Body of pancreas (tissue), 4 donors: ENCODE data around the gene PLCB3. TPM values are rescaled to one million over a fixed set of nuclear protein-coding genes. Genes with fewer than 3 reads are reported as not detected.
A peak's percentile ranks its signal among the peaks of the same experiment; 100 is the strongest.

ENCODE experiments used
- ATAC-seq: fragments of 150-250 bp; one replicate; pipeline ENCODE4 v1.9.1; 2016
- DNase-seq, 4 donors: peaks; one replicate each; pipeline ENCODE4 v3.0.0-alpha.2; 2019
- H3K27ac ChIP-seq, 4 donors: fragments of 200-600 bp; sonication (generic); 1 replicate in 3 of 4; 2 replicates in 1 of 4; pipeline versions ENCODE4 v1.5.1 to v1.6.1; 2016 to 2019; ENCODE audit warnings: mild to moderate bottlenecking in 1 of 4, mixed read lengths in 1 of 4, moderate library complexity in 1 of 4
- H3K27me3 ChIP-seq, 2 donors: fragments of 200-600 bp; sonication (generic); one replicate each; pipeline ENCODE4 v1.6.0; 2016; ENCODE audit warnings: mild to moderate bottlenecking in 1 of 2
- H3K36me3 ChIP-seq, 2 donors: fragments of 200-600 bp; sonication (generic); replicated peaks in 1 of 2; 2 replicates each; pipeline ENCODE4 v1.5.1; 2016; ENCODE audit warnings: low read depth in 2 of 2; ENCODE audit not compliant: insufficient read depth in 1 of 2
- H3K4me1 ChIP-seq: fragments of 200-600 bp; sonication (generic); one replicate; pipeline ENCODE4 v1.6.0; 2016
- H3K4me3 ChIP-seq, 2 donors: fragments of 200-600 bp; sonication (generic); 1 replicate in 1 of 2; 2 replicates in 1 of 2; pipeline ENCODE4 v1.5.1; 2016 to 2019
- H3K9me3 ChIP-seq, 3 donors: fragments of 200-600 bp; sonication (generic); 1 replicate in 2 of 3; 2 replicates in 1 of 3; pipeline ENCODE4 v1.5.1; 2016
- POLR2A ChIP-seq, 3 donors: fragments of 450-650 bp; IDR thresholded peaks; one replicate each; pipeline ENCODE4 v1.6.1; 2016; ENCODE audit warnings: antibody characterized with exemption in 3 of 3, mild to moderate bottlenecking in 2 of 3
- WGBS, 2 donors: methylation state at CpG; one replicate each; pipeline ENCODE4 v1.1.5; 2017; 5-methylcytosine and 5-hydroxymethylcytosine counted together
- intact Hi-C: fragments of 100-400 bp; cut with DNase I; formaldehyde crosslinking; loops from one replicate; pipeline ENCODE4 v1.15.1; 2023
- total RNA-seq, 2 donors: library from RNA; depleted of rRNA; stranded (reverse); fragments of >200 nt; gene quantifications; one replicate each; pipeline ENCODE4 v1.1.0, GENCODE V29; 2016
- TF ChIP-seq, protein P1 (sequence below), 7 experiments: fragments of 450-650 bp in 4 of 7; fragments of 200-600 bp in 3 of 7; sonication (generic) in 3 of 7; IDR thresholded peaks; one replicate each; pipeline ENCODE4 v1.5.1; 2016 to 2019; ENCODE audit warnings: antibody characterized with exemption in 7 of 7

The PLCB3 gene
- total RNA-seq, 2 donors from 2014 or later = 13.8 to 14.5 TPM

DNA sequence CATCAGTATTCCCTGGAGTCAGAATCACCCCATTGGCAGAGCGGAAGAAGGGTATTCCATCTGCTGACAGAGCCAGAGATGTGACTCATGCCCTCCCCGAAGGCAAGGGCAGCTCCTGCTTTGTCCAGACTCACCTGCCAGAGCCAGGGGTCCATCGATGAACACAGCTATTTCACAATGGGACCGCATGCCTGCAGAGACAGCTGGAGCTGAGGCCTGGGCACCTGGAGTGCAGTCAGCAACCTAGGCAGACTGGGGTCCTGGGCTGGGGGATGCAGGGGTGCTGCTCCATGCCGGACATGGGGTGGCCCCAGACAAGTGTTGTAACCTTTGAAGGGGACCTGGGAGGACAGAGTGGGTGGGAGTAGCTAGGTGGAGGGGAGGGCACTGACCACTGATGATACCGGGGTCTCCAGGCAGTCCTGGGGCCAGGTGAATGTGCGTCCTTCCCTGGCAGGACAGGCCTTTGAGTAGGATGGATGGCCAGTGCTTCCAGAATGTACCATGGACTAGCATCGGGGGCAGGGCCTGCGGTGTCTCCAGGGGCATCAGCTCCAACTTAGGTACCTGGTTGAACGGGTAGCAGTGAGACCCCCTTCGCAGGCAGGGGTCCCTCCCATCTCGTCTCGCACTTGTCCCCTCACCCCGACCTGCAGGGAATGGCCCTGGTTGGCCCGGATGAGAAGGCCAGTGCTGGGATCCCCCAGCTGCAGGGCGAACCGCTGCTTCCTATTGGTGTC lies 27.0 kb upstream of the PLCB3 start:
- intact Hi-C loops = no loop called here
- TF ChIP-seq POLR2A (IDR thresholded peaks at IDR 0.05) = no peak
- H3K4me1 ChIP-seq = peaks cover 55% of the 10 kb centered on the region
- H3K4me3 ChIP-seq = no peak overlapping the region
- H3K27ac ChIP-seq = no peak overlapping the region
- H3K27me3 ChIP-seq = no peaks in the 10 kb centered on the region
- H3K9me3 ChIP-seq = no peaks in the 10 kb centered on the region
- 86 to 96% methylated on average over 7 to 17 of the region's 17 CpGs for WGBS, 2 donors
- DNase-seq (peak in 1 of 4 donors; percentile 2), ATAC-seq (no peak)
- H3K36me3 ChIP-seq = no peaks in the 10 kb centered on the region

DNA sequence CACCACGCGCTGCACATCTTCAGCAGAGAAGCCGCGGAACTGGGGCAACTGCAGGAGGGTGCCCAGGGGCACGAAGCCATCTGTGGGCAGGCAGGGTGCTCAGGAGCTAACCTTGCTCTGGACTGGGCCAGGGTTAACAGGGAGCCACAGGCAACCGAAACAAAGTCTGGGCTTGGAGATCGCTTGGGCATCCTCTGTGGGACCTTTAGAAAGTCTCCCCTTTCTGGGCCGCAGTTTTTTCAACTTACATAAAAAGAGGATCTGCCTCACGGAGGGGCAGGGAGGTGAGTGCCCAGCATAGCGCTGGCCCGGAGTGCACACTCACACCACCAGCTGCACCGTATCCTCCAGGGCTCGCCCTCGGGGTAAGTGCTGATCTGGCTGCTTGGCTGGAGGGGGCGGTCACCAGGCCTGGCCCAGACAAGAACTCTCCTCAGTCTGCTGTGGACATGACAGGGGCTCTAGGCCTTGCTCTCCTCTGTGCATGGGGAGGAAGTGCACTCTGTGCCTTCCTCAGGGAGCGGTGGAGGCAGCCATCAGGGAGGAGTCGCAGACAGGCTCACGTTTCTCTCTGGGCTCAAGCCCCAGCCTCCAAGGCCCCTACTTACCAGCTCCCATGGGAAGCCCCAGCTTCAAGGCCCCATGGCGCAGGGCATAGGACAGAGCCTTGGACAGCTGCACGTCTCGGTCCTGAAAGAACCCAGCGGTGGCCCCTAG lies 26.3 kb upstream of the PLCB3 start:
- Histone ChIP-seq H3K9me3 (no peaks in the 10 kb centered on the region), H3K27ac (peak overlapping the region in 3 of 4 donors; percentile 86 to 97 (median 95)), H3K4me1 (peaks cover 59% of the 10 kb centered on the region), H3K36me3 (no peaks in the 10 kb centered on the region), H3K27me3 (no peaks in the 10 kb centered on the region), H3K4me3 (peak overlapping the region; percentile 62 to 72)
- intact Hi-C loops = no loop called here
- no peak for TF ChIP-seq POLR2A (IDR thresholded peaks at IDR 0.05)
- TF ChIP-seq, protein P1, sequence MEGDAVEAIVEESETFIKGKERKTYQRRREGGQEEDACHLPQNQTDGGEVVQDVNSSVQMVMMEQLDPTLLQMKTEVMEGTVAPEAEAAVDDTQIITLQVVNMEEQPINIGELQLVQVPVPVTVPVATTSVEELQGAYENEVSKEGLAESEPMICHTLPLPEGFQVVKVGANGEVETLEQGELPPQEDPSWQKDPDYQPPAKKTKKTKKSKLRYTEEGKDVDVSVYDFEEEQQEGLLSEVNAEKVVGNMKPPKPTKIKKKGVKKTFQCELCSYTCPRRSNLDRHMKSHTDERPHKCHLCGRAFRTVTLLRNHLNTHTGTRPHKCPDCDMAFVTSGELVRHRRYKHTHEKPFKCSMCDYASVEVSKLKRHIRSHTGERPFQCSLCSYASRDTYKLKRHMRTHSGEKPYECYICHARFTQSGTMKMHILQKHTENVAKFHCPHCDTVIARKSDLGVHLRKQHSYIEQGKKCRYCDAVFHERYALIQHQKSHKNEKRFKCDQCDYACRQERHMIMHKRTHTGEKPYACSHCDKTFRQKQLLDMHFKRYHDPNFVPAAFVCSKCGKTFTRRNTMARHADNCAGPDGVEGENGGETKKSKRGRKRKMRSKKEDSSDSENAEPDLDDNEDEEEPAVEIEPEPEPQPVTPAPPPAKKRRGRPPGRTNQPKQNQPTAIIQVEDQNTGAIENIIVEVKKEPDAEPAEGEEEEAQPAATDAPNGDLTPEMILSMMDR (IDR thresholded peaks at IDR 0.05) = no peak
- WGBS, 2 donors = 50 to 67% methylated on average over 6 to 19 of the region's 22 CpGs
- DNase-seq (no peak), ATAC-seq (no peak)

DNA sequence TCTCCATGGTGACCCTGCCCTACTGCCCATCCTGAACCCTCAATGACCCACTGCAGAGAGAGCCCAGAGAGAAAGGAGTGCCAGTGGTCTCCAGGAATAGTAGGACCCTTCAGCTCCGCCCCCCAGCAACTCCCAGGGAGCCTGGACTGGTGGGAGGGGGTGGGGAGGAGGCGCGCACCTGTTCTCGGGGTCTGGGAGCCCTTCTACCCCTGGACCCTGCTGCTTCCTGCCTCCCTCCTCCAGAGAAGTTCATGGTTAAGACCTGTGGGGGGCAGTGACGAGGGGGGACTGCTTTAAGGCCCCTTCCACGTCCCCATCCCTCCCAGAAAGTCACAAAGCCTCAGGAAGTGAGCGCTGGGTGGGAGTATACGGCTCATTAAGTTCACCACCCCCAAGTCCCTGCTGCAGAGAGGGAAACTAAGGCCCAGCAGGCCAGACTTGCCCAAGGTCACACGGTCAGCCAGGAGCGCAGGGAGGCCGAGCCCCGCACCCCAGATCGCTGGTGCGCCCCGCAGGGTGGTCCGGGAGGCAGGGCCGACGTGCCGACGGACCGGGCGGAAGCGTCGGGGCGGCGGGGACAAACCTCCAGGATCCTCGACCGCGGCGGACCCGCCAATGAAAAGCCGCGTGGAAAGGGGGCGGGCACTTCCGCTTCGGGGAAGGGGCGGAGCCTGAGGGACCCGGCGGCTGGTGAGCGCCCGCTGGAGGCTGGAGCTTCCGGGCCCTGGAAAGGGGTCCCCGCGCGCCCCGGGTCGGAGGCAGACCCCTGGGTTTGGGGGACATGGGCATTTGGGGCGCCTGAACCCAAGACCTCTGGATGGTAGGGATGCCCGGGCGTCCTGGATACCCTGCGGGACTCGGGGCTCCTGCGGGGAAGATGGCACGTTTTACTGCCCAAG lies 25.5 kb upstream of the PLCB3 start, which contains the start of the genes NUDT22 and TRPT1:
Gene NUDT22, plus strand, starts transcription at position 667 of the 899 bp plus-strand sequence. CDS start 379 bp downstream, outside the sequence.
Gene TRPT1, minus strand, starts transcription at position 579 of the 899 bp plus-strand sequence. Its CDS starts 326 bp downstream, at position 253.
- Histone ChIP-seq H3K4me1 (peaks cover 62% of the 10 kb centered on the region), H3K27ac (peak within 1 kb of the TSS; percentile 86 to 97 (median 92)), H3K27me3 (no peaks in the 10 kb centered on the region), H3K4me3 (peak within 1 kb of the TSS; percentile 62 to 72), H3K36me3 (no peaks in the 10 kb centered on the region), H3K9me3 (no peaks in the 10 kb centered on the region)
- peak; percentile 66 to 90 (median 86) for TF ChIP-seq POLR2A (IDR thresholded peaks at IDR 0.05)
- TF ChIP-seq, protein P1 (IDR thresholded peaks at IDR 0.05) = peak in 3 of 7 experiments; percentile 8 to 22 (median 22)
- intact Hi-C loops = no loop called here
- WGBS, 2 donors = 1% methylated on average over 48 of the region's 54 CpGs; no CpG with 5 or more reads in 1 of the 2 donors
- DNase-seq (peak; percentile 92 to 93 (median 93)), ATAC-seq (peak; percentile 80)

DNA sequence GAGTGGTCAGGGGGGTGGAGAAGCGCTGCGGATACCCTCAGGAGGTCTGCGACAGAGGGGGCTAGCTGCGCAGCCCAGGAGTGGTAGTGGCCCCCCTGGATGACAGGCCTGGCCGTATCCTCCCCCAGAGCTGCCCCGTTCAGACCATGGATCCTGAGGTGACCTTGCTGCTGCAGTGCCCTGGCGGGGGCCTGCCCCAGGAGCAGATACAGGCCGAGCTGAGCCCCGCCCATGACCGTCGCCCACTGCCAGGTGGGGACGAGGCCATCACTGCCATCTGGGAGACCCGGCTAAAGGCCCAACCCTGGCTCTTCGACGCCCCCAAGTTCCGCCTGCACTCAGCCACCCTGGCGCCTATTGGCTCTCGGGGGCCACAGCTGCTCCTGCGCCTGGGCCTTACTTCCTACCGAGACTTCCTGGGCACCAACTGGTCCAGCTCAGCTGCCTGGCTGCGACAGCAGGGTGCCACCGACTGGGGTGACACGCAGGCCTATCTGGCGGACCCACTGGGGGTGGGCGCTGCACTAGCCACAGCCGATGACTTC lies 24.8 kb upstream of the PLCB3 start:
- Histone ChIP-seq H3K4me1 (peaks cover 69% of the 10 kb centered on the region), H3K4me3 (peak overlapping the region; percentile 62 to 72), H3K27ac (peak overlapping the region; percentile 86 to 97 (median 92)), H3K9me3 (no peaks in the 10 kb centered on the region), H3K27me3 (no peaks in the 10 kb centered on the region), H3K36me3 (no peaks in the 10 kb centered on the region)
- TF ChIP-seq, protein P1 (IDR thresholded peaks at IDR 0.05) = no peak
- peak in 2 of 3 donors; percentile 48 to 49 for TF ChIP-seq POLR2A (IDR thresholded peaks at IDR 0.05)
- ATAC-seq = peak; percentile 39
- peak; percentile 66 to 83 (median 78) for DNase-seq
- intact Hi-C loops = no loop called here
- WGBS, 2 donors = 0 to 1% methylated on average over 12 to 26 of the region's 26 CpGs
